ENCODE data around the gene MRPS6.

DNA sequence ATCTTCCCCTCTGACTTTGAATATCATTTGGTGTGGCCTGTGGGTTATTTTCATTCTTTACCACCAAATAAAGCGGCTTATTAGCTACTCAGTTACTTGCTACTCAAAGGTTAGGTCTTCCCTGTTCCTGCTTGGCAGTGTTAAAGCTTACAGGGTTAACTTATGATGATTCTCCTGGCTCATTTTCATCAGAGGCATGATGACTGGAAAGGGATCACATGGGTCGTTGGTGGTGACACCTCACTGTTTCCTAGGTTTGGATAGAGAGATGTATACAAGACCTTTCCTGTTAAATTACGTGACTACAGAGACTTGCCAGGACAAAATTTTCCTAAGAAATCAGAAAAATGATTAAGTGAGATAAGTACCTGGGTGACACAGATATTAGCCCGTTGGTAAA lies 27.4 kb downstream of the MRPS6 start:
- TF ChIP-seq EZH2 (IDR thresholded peaks at IDR 0.05; ENCODE audit: insufficient read depth, poor library complexity, severe bottlenecking) = no peak
- no peak for TF ChIP-seq EZH2phosphoT487 (IDR thresholded peaks at IDR 0.05; ENCODE audit: insufficient read depth, low read depth)
